Astrocyte (in vitro differentiated cells and primary cell): ENCODE data around the gene METTL23.
A peak's percentile ranks its signal among the peaks of the same experiment; 100 is the strongest.

Experiments
- CTCF ChIP-seq: IDR thresholded peaks from 2 replicates; pipeline ENCODE4 v1.5.1; 2011; ENCODE audit warnings: low read depth, mild to moderate bottlenecking, inconsistent platforms, low read length, moderate library complexity; ENCODE audit not compliant: insufficient read depth
- EZH2 ChIP-seq: IDR thresholded peaks from 2 replicates; pipeline ENCODE4 v1.6.1; 2012; ENCODE audit warnings: mild to moderate bottlenecking, low read length, inconsistent platforms; ENCODE audit not compliant: insufficient read depth

- peak; percentile 82 for TF ChIP-seq CTCF
- no peak for TF ChIP-seq EZH2
Measured at GRCh38 chr17:76714822-76715495, 11.7 kb upstream of the METTL23 start.
